ENCODE data around the gene TANC1. TPM values are rescaled to one million over a fixed set of nuclear protein-coding genes. Genes with fewer than 3 reads are reported as not detected.
A peak's percentile ranks its signal among the peaks of the same experiment; 100 is the strongest.

TANC1 gene
- total RNA-seq, 4 donors from 2014 or later = 34.5 to 125 (median 47.0) TPM

DNA sequence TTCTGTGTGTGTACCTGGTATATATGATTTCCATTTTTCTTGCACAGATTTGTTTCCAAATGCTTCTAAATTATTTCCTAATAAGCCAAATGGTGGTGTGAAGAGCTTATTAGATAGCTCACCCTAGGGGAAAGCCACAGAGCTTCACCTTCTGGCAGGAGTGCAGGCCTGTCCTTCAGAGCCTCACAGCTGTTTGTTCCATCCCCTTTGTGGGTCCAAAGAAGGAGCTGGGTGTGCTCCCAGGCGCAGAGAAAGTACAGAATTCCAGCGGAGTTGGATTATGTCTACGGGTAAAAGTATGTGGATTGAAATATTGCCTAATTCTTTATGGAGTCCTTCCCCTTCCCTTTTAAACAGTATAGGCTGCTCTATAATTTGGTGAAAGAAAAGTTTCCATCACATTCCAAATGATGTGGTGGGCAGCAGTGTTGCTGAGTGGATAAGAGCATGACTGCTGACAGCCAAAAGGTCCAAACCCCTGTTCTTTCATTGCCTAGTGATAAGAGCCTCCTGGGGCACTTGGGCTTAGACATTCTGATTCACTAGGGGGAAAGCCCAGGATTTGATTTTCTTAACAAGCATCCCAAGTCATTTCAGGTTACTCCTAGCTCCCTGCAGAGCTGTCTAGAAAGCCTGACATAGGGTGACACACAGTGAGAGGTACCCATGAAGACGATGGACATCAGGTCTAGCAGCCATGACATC, 231.5 kb downstream of the TANC1 start:
- intact Hi-C loops (cut with DNase I; ENCODE audit: low total_unique reads) = no loop called here
- no peak overlapping the region for H3K27ac ChIP-seq

DNA sequence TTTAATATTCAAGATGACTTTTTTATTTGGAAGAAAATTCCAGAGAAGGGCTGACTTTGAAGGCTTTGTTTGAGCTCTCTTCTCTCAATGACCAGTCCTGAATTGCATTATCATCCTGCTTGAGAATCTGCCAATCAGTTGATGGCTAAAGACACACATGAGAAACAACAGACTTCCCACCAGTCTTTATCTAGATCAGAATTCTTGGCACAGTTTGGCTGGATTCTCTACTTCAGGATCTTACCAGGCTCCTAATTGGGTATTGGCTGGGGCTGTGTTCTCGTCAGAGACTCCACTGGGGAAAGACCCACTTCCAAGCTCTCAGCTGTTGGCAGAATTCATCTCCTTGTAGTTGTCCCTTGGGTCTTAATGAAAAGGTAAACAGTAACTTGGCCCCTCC, 232.1 kb downstream of the TANC1 start:
- peaks cover 0 to 10% (median 0%) of the 10 kb centered on the region in 4 donors for H3K36me3 ChIP-seq
- 38% methylated on average over 1 of the region's 1 CpG; no CpG with 5 or more reads in 1 of the 2 donors for WGBS, 2 donors (ENCODE audit: low coverage in 1 of 2)
- peaks cover 0 to 17% (median 9%) of the 10 kb centered on the region in 4 donors for H3K4me1 ChIP-seq
- DNase-seq = no peak
- no peaks in the 10 kb centered on the region for H3K9me3 ChIP-seq
- TF ChIP-seq POLR2A (IDR thresholded peaks at IDR 0.05) (no peak), POLR2AphosphoS5 (IDR thresholded peaks at IDR 0.05) (no peak), EP300 (IDR thresholded peaks at IDR 0.05; ENCODE audit: low read depth) (no peak)
- TF ChIP-seq, protein P1, sequence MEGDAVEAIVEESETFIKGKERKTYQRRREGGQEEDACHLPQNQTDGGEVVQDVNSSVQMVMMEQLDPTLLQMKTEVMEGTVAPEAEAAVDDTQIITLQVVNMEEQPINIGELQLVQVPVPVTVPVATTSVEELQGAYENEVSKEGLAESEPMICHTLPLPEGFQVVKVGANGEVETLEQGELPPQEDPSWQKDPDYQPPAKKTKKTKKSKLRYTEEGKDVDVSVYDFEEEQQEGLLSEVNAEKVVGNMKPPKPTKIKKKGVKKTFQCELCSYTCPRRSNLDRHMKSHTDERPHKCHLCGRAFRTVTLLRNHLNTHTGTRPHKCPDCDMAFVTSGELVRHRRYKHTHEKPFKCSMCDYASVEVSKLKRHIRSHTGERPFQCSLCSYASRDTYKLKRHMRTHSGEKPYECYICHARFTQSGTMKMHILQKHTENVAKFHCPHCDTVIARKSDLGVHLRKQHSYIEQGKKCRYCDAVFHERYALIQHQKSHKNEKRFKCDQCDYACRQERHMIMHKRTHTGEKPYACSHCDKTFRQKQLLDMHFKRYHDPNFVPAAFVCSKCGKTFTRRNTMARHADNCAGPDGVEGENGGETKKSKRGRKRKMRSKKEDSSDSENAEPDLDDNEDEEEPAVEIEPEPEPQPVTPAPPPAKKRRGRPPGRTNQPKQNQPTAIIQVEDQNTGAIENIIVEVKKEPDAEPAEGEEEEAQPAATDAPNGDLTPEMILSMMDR (IDR thresholded peaks at IDR 0.05) = no peak
- in situ Hi-C loops (cut with MboI; ENCODE audit: low pct_ligation_motif_present in 1 of 4, low pct_unique_long_range_greater_than_20kb in 1 of 4, low sequenced_read_pairs in 3 of 4) = no loop called here
- no peaks in the 10 kb centered on the region for H3K27me3 ChIP-seq
- intact Hi-C loops (cut with DNase I; ENCODE audit: low total_unique reads) = no loop called here
- H3K4me3 ChIP-seq = no peak overlapping the region
- no peak overlapping the region for H3K27ac ChIP-seq

More for the DNA sequence above, 231.5 kb downstream of the TANC1 start:
- peaks cover 0 to 17% (median 9%) of the 10 kb centered on the region in 4 donors for H3K4me1 ChIP-seq
- no peak for TF ChIP-seq POLR2A (IDR thresholded peaks at IDR 0.05)
- no peak for TF ChIP-seq POLR2AphosphoS5 (IDR thresholded peaks at IDR 0.05)
- no peak for TF ChIP-seq EP300 (IDR thresholded peaks at IDR 0.05; ENCODE audit: low read depth)
- TF ChIP-seq, protein P1 (IDR thresholded peaks at IDR 0.05) = no peak
- H3K4me3 ChIP-seq = no peak overlapping the region
- 97 to 98% methylated on average over 4 of the region's 4 CpGs for WGBS, 2 donors (ENCODE audit: low coverage in 1 of 2)
- DNase-seq = no peak
- no peaks in the 10 kb centered on the region for H3K9me3 ChIP-seq
- H3K36me3 ChIP-seq = peaks cover 0 to 10% (median under 1%) of the 10 kb centered on the region in 4 donors
- in situ Hi-C loops (cut with MboI; ENCODE audit: low pct_ligation_motif_present in 1 of 4, low pct_unique_long_range_greater_than_20kb in 1 of 4, low sequenced_read_pairs in 3 of 4) = no loop called here
- H3K27me3 ChIP-seq = no peaks in the 10 kb centered on the region

DNA sequence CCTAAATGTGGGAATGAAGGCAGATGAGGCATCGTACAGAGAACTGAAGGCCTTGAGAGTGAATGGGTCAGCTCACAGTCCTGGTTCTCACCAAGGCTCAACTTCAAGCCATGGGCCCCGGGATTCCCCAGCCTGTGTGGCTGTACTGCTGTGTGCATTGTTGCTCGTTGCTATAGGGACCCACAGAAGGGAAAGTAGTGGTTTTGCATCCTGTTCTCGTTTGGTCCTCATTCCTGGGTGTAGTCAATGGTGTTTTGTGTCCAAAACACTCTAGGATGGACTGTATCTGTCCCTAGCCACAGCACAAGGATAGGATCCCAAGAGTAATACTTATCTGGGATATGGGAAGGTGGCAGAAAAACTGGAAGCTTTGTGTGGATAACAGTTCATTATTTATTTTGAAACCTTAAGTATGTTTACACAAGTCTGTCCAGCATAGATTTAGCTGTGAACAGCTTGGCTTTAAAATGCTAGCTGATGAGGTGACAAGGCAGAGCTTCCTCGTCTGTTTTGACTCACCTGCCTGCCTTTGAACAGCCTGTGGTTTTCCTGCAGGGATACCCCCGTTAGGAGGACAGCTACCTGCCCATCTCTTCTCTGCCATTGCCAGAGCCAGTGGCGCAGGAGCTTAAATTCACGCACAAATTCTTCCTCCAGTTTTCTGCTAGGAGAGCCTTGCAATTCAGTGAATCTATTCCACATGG, 233.1 kb downstream of the TANC1 start:
- H3K27me3 ChIP-seq = no peaks in the 10 kb centered on the region
- no peak for DNase-seq
- peaks cover 0 to 10% (median 0%) of the 10 kb centered on the region in 4 donors for H3K36me3 ChIP-seq
- peak overlapping the region; percentile 55 to 68 (median 62) for H3K27ac ChIP-seq
- no peak overlapping the region for H3K4me3 ChIP-seq
- H3K4me1 ChIP-seq = peaks cover 0 to 17% (median 9%) of the 10 kb centered on the region in 4 donors
- TF ChIP-seq POLR2A (IDR thresholded peaks at IDR 0.05) = no peak
- no peak for TF ChIP-seq POLR2AphosphoS5 (IDR thresholded peaks at IDR 0.05)
- TF ChIP-seq, protein P1 (IDR thresholded peaks at IDR 0.05) = no peak
- no peak for TF ChIP-seq EP300 (IDR thresholded peaks at IDR 0.05; ENCODE audit: low read depth)
- intact Hi-C loops (cut with DNase I; ENCODE audit: low total_unique reads) = no loop called here
- no peaks in the 10 kb centered on the region for H3K9me3 ChIP-seq
- 62 to 66% methylated on average over 4 to 8 of the region's 8 CpGs for WGBS, 2 donors (ENCODE audit: low coverage in 1 of 2)
- in situ Hi-C loops (cut with MboI; ENCODE audit: low pct_ligation_motif_present in 1 of 4, low pct_unique_long_range_greater_than_20kb in 1 of 4, low sequenced_read_pairs in 3 of 4) = no loop called here

DNA sequence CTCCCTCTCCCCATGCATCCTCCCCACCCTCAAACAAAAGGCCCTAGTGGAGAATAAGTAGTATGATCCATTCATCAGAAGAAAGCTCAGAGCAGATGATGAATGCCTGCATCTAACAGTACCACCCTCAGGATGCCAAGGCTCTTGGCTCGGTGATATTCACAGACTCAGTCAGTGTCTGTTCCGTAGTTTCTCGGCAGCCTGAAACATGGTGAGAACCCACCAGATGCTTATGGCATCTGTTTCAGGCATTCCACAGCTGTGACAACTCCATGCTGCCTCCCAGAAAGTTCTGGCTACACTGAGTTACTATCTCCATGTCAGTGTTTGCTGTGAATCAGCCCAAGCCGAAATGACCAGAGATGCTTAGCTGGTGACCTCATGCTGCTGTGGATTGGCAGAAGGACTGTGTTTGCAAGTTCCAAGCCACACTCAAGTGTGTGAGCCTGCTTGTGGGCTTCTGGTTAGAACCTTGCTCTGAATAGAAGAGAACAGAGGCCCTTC, 234.2 kb downstream of the TANC1 start:
- Histone ChIP-seq H3K4me1 (peaks cover 0 to 17% (median 9%) of the 10 kb centered on the region in 4 donors), H3K9me3 (no peaks in the 10 kb centered on the region), H3K27ac (peak overlapping the region; percentile 55 to 68 (median 62)), H3K4me3 (no peak overlapping the region), H3K27me3 (no peaks in the 10 kb centered on the region), H3K36me3 (peaks cover 0 to 4% (median 0%) of the 10 kb centered on the region in 4 donors)
- intact Hi-C loops (cut with DNase I; ENCODE audit: low total_unique reads) = no loop called here
- DNase-seq = peak; percentile 29
- in situ Hi-C loops (cut with MboI; ENCODE audit: low pct_ligation_motif_present in 1 of 4, low pct_unique_long_range_greater_than_20kb in 1 of 4, low sequenced_read_pairs in 3 of 4) = no loop called here
- WGBS, 2 donors (ENCODE audit: low coverage in 1 of 2) = 88% methylated on average over 4 of the region's 4 CpGs; no CpG with 5 or more reads in 1 of the 2 donors
- TF ChIP-seq EP300 (IDR thresholded peaks at IDR 0.05; ENCODE audit: low read depth) = no peak
- peak; percentile 66 to 74 (median 69) for TF ChIP-seq POLR2AphosphoS5 (IDR thresholded peaks at IDR 0.05)

All from transverse colon (tissue), 4 donors.